HUES6 (cell line): ENCODE results near the gene ZNF554.
A peak's percentile ranks its signal among the peaks of the same experiment; 100 is the strongest.

Experiments used
- H3K27ac ChIP-seq: 2 replicates; pipeline ENCODE4 v1.7.0; 2013; ENCODE audit warnings: low read depth, mild to moderate bottlenecking, low read length, inconsistent platforms
- H3K27me3 ChIP-seq: 2 replicates; pipeline ENCODE4 v1.6.1; 2013; ENCODE audit warnings: low read length; ENCODE audit not compliant: control insufficient read depth, insufficient read depth
- H3K36me3 ChIP-seq: 2 replicates; pipeline ENCODE4 v1.6.1; 2013; ENCODE audit warnings: low read length; ENCODE audit not compliant: control insufficient read depth, insufficient read depth
- H3K4me1 ChIP-seq: 2 replicates; pipeline ENCODE4 v1.6.1; 2013; ENCODE audit warnings: low read length; ENCODE audit not compliant: control insufficient read depth, insufficient read depth
- H3K4me3 ChIP-seq: 2 replicates; pipeline ENCODE4 v1.5.1; 2013; ENCODE audit warnings: low read depth, low read length
- H3K9ac ChIP-seq: one replicate; pipeline ENCODE4 v1.6.1; 2013; ENCODE audit warnings: mild to moderate bottlenecking, low read length
- H3K9me3 ChIP-seq: 2 replicates; pipeline ENCODE4 v1.6.1; 2013; ENCODE audit warnings: low read depth, low read length; ENCODE audit not compliant: control insufficient read depth, insufficient read depth

Gene ZNF554

GRCh38 chr19:2819540-2820111, at the start of gene ZNF554:
ZNF554 (plus strand) TSS chr19:2819868; CDS start chr19:2820072, 204 bp downstream.
- H3K9me3 ChIP-seq = no peaks in the 10 kb centered on the region
- H3K36me3 ChIP-seq = peaks cover 13% of the 10 kb centered on the region
- H3K4me1 ChIP-seq = no peaks in the 10 kb centered on the region
- no peaks in the 10 kb centered on the region for H3K27me3 ChIP-seq
- no peak within 1 kb of the TSS for H3K27ac ChIP-seq
- H3K9ac ChIP-seq = peak within 1 kb of the TSS; percentile 49
- peak within 1 kb of the TSS; percentile 74 for H3K4me3 ChIP-seq

GRCh38 chr19:2770055-2771013, 49.3 kb upstream of the ZNF554 start:
- Histone ChIP-seq H3K4me1 (no peaks in the 10 kb centered on the region), H3K4me3 (no peak overlapping the region), H3K27me3 (no peaks in the 10 kb centered on the region), H3K9me3 (no peaks in the 10 kb centered on the region), H3K27ac (0 out of 2 replicates have a peak overlapping the region, but pooled peaks have one; percentile 38), H3K9ac (peak overlapping the region; percentile 37), H3K36me3 (peaks cover 49% of the 10 kb centered on the region)

GRCh38 chr19:2771786-2772674, 47.6 kb upstream of the ZNF554 start:
- H3K36me3 ChIP-seq = peaks cover 36% of the 10 kb centered on the region
- H3K4me3 ChIP-seq = no peak overlapping the region
- H3K4me1 ChIP-seq = no peaks in the 10 kb centered on the region
- no peak overlapping the region for H3K9ac ChIP-seq
- H3K27ac ChIP-seq = no peak overlapping the region
- H3K9me3 ChIP-seq = no peaks in the 10 kb centered on the region
- no peaks in the 10 kb centered on the region for H3K27me3 ChIP-seq

GRCh38 chr19:2774083-2774679, 45.5 kb upstream of the ZNF554 start:
- Histone ChIP-seq H3K9ac (no peak overlapping the region), H3K36me3 (peaks cover 23% of the 10 kb centered on the region), H3K27ac (no peak overlapping the region)

GRCh38 chr19:2774953-2775555, 44.6 kb upstream of the ZNF554 start:
- H3K36me3 ChIP-seq = peaks cover 21% of the 10 kb centered on the region
- H3K4me3 ChIP-seq = no peak overlapping the region
- no peak overlapping the region for H3K9ac ChIP-seq
- no peaks in the 10 kb centered on the region for H3K9me3 ChIP-seq
- no peak overlapping the region for H3K27ac ChIP-seq
- H3K4me1 ChIP-seq = no peaks in the 10 kb centered on the region
- no peaks in the 10 kb centered on the region for H3K27me3 ChIP-seq

More at GRCh38 chr19:2774083-2774679, 45.5 kb upstream of the ZNF554 start:
- no peaks in the 10 kb centered on the region for H3K27me3 ChIP-seq
- H3K9me3 ChIP-seq = no peaks in the 10 kb centered on the region
- no peak overlapping the region for H3K4me3 ChIP-seq
- no peaks in the 10 kb centered on the region for H3K4me1 ChIP-seq

GRCh38 chr19:2775556-2776430, 43.9 kb upstream of the ZNF554 start:
- no peaks in the 10 kb centered on the region for H3K9me3 ChIP-seq
- H3K4me3 ChIP-seq = no peak overlapping the region
- H3K27ac ChIP-seq = no peak overlapping the region
- no peaks in the 10 kb centered on the region for H3K27me3 ChIP-seq
- peaks cover 18% of the 10 kb centered on the region for H3K36me3 ChIP-seq
- H3K4me1 ChIP-seq = no peaks in the 10 kb centered on the region
- no peak overlapping the region for H3K9ac ChIP-seq

- H3K36me3 ChIP-seq = peaks cover 18% of the 10 kb centered on the region
- H3K4me3 ChIP-seq = no peak overlapping the region
- 0 out of 2 replicates have a peak, but pooled peaks cover 5% of the 10 kb centered on the region for H3K4me1 ChIP-seq
- H3K9ac ChIP-seq = no peak overlapping the region
- H3K9me3 ChIP-seq = no peaks in the 10 kb centered on the region
- H3K27ac ChIP-seq = no peak overlapping the region
- no peaks in the 10 kb centered on the region for H3K27me3 ChIP-seq
Observed at GRCh38 chr19:2777952-2778683, 41.5 kb upstream of the ZNF554 start.

GRCh38 chr19:2779121-2779740, 40.4 kb upstream of the ZNF554 start:
- H3K9ac ChIP-seq = no peak overlapping the region
- H3K27me3 ChIP-seq = no peaks in the 10 kb centered on the region
- H3K9me3 ChIP-seq = no peaks in the 10 kb centered on the region
- H3K4me3 ChIP-seq = no peak overlapping the region
- H3K27ac ChIP-seq = no peak overlapping the region
- peaks cover 18% of the 10 kb centered on the region for H3K36me3 ChIP-seq
- 0 out of 2 replicates have a peak, but pooled peaks cover 5% of the 10 kb centered on the region for H3K4me1 ChIP-seq

GRCh38 chr19:2780284-2780683, 39.4 kb upstream of the ZNF554 start:
- peaks cover 18% of the 10 kb centered on the region for H3K36me3 ChIP-seq
- H3K9me3 ChIP-seq = no peaks in the 10 kb centered on the region
- H3K4me3 ChIP-seq = no peak overlapping the region
- no peaks in the 10 kb centered on the region for H3K27me3 ChIP-seq
- no peak overlapping the region for H3K27ac ChIP-seq
- H3K4me1 ChIP-seq = 0 out of 2 replicates have a peak, but pooled peaks cover 5% of the 10 kb centered on the region
- H3K9ac ChIP-seq = no peak overlapping the region
